ENCODE results near the gene DUS2.
A peak's percentile ranks its signal among the peaks of the same experiment; 100 is the strongest.
"Not testable (repeated sequence)": the region's sequence is repeated elsewhere in the genome, so short reads cannot be mapped to it uniquely, and the experiment has no call there.

Gene DUS2

DNA sequence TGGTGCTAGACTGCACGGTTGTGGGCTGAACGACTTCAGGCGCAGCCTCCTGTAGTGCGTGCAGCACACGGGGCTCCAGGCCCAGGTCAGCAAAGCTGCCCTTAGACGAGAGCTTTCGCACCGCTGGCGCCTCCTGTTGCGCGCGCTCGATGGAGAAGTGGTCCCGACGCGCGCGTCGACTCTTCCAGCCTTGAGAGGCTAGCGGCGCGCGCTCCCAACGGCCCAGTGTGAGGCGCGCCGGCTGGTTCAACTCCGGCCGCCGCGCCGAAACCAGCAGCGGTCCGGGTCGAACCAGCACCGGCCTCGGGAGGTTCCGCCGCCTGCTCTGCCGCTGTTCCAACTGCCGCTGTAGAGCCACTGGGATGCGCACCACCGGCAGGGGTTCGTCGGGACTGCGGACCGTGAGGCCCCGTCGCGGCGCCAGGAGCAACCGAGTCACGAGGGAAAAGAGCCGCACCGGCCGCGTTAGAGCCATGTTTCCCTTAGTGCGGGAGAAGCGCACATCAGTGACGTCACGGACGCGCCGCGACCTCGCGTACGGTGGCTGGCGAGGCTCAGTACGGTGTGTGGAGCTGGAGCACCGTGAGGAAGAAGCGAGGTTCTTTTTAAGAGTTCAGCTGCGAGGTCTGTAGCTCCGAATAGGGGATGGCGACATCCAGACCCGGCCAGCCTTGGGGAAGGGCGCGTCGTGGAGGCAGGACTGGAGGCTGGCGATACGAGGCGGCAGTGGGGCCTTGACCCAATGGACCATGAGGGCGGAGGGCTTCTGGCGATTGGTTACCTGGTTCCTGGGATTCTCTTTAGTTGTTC, at the start of gene DUS2, which contains the start of gene DDX28:
TSS of gene DUS2 (plus strand) at position 557 of the 810 bp plus-strand sequence. CDS start 14,740 bp downstream, outside the sequence.
TSS of gene DDX28 (minus strand) at position 505 of the 810 bp plus-strand sequence. CDS start at position 475, 30 bp downstream.
- peak; percentile 64 for DNase-seq

DNA sequence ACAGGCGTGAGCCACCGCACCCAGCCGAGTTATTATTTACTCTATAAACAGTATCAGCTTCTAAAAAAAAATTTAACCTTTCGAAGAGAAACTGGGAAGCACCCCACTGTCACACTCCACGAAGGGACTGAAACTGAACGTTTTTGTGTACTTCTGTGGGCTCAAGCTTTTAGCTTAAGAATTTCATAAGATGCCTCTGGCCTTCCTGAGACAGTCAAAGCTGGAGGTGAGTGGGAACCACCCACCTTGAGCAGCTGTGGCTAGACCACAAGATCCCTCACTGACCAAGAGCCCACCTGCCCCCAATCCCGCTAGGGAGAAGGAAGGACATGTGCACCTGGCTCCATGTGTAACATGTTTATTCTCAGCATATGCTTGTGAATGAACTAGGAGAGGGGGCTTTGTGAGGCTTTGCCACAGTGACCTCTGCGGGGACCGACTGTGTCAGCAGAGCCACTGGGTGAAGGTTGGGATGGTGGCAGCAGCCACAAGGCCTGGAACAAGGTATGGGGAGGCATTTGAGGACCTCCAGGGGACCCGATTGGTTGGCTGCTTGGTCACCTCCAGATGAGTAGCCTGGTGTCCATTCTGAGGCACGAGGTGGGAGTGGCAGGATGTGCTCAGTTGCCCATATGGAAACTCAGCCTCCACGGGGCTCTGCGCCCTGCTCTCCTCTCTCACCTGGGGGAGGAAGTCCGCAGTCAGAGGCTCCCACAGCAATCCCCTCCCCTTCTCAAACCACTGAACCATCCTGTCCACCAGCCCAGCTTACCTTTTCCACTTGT, 47.6 kb upstream of the DUS2 start:
- no peak for DNase-seq

DNA sequence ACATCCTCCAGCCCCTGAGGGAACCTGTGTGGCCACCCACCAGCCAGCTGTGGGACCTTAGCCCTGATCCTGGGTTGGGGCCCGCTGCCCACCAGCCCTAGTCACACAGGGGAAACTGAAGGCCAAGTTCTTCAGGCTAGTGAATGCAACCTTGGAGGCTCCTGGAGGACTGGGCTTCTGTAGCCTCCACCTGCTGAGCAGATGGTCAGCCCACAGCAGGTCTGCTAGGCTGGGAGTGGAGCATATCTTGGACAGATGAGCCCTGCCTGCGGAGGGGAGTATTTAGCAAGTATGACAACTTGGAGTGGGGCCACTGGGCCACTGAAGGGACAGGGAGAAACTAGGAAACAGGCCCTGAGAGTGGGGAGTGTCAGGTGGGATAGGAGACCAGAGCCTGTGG, 46.9 kb upstream of the DUS2 start:
- DNase-seq = no peak

GRCh38 chr16:67977005-67977404, 46.1 kb upstream of the DUS2 start:
- no peak for DNase-seq

GRCh38 chr16:67977469-67978227, 45.4 kb upstream of the DUS2 start:
- no peak for DNase-seq

- no peak for DNase-seq
These were observed 43.0 kb upstream of the DUS2 start, which contains the start of gene DPEP3 for GRCh38 chr16:67979955-67980678. DPEP3 (minus strand) TSS chr16:67980499; CDS start chr16:67980380, 119 bp downstream.

DNA sequence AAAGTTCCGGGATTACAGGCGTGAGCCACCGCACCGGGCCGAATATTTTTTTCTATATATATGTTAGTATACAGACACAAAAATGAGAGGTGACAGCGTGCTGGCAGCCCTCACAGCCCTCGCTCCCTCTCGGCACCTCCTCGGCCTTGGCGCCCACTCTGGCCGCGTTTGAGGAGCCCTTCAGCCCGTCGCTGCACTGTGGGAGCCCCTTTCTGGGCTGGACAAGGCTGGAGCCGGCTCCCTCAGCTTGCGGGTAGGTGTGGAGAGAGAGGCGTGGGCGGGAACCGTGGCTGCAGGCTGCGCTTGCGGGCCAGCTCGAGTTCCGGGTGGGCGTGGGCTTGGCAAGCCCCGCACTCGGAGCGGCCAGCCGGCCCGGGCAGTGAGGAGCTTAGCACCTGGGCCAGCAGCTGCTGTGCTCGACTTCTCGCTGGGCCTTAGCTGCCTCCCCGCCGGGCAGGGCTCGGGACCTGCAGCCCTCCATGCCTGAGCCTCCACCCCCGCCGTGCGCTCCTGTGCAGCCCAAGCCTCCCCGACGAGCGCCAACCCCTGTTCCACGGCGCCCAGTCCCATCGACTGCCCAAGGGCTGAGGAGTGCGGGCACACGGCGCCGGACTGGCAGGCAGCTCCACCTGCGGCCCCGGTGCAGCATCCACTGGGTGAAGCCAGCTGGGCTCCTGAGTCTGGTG, 40.9 kb upstream of the DUS2 start:
- no peak for DNase-seq

GRCh38 chr16:67986949-67987348, 36.1 kb upstream of the DUS2 start:
- no peak for DNase-seq

DNA sequence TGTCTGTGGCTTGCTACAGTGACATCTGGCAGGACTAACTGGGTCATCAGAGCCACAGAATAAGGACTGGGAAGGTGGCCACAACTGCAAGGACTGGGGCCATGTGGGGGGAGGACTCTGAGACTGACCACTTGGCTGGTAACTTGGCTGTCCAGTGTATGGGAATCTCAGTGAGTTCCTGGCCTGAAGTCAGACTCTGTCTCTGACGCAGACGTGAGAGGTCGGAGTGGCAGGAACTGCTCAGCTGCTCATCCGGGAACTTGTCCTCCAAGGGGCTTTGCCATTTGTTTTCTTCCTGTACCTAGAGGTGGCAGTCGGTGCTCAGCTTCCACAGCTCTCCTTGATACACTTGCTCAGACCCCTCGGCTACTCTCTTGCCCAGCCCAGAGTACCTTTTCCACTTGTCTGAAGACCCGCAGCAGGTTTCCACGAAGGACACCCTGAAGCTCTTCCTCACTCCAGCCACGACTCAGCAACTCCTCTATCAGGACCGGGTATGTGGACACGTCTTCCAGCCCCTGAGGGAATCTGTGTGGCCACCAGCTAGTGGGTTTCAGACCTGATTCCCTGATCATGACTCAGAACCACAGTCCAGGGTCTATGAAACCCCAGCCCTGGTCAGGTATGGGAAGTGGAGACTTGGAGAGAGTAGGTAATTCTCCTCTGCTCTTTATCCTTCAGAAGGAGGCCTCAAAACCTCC, 35.5 kb upstream of the DUS2 start:
- DNase-seq = no peak

GRCh38 chr16:67988675-67989074, 34.4 kb upstream of the DUS2 start:
- DNase-seq = no peak

DNA sequence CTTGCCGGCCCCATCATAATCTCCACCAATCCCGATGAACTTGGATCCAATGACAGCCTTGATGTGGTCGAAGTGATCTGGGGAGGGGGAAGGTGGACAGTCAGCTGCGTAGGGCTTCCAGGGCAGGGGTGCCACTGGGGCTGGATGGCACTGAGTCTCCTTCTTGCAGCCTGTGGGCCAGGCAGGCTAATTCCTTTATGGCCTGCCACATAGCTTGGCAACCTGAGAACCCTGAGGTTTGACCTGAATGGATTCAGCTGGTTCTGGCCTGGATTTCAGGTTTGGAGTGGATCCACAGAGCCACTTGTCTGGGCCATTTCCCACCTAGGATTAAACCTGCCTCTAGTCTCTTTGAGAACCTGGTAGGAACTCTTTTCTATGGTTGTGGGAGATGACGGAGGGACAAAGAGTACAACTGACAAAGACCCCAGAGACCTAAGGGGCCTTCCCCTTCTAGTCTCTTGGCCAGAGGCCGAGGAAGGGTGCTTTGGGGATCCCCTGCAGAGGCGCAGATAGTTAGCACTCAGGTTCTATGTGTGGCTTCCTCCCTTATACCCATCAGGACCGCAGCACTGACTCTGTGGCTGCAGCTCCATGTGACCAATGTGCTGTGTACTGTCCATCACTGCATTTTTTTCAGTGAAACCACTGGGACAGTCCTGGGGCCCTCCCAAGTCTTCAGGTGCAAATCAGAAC, 33.6 kb upstream of the DUS2 start:
- no peak for DNase-seq

- no peak for DNase-seq
These were observed 33.1 kb upstream of the DUS2 start for GRCh38 chr16:67990018-67990386.

- DNase-seq = no peak
These were observed 30.4 kb upstream of the DUS2 start for GRCh38 chr16:67992661-67993206.

- peak; percentile 10 for DNase-seq
These were observed 29.7 kb upstream of the DUS2 start for GRCh38 chr16:67993207-67994039.

DNA sequence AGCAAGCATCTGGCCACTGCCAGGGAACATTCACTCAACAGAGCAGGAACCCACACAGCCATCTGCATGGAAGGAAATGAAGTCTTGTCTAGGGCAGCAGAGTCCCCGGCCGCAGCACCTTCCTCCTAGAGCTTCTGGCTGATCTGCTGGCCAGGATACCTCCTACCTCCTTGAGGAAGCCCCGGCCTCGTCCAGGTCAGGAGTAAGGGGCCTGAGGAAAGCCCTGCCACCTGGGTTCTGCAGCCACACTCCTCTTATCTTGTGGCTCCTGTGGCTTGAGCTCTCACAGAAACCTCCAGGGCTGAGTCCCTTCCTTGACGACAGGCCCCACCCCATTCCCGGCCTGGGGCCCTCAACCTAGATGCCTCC, 29.1 kb upstream of the DUS2 start:
- not testable (repeated sequence) for DNase-seq

- no peak for DNase-seq
These were observed 27.7 kb upstream of the DUS2 start for GRCh38 chr16:67995423-67995822.

DNA sequence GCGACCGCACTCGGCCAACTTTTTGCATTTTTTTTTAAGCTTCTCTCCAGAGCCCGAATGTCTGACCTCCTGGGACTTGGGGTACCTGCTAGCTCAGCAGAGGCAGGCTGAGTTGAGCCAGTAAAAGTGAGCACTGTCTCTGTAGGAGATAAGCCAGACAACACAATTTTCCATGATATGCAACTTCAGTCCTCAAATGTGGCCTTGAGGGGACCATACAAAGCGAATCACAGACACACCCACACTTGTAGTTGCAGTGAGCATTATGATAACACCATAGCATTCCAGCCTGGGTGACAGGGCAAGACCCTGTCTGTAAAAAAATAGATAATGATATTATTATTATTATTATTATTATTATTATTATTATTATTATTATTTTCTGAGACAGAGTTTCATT, 26.4 kb upstream of the DUS2 start:
- DNase-seq = no peak

- not testable (repeated sequence) for DNase-seq
These were observed 24.8 kb upstream of the DUS2 start for GRCh38 chr16:67998231-67998778.
